SK-N-SH (cell line): Measurements from ENCODE around the gene CRISPLD2. TPM values are rescaled to one million over a fixed set of nuclear protein-coding genes. Genes with fewer than 3 reads are reported as not detected.
A peak's percentile ranks its signal among the peaks of the same experiment; 100 is the strongest.
"Not testable (repeated sequence)": the region's sequence is repeated elsewhere in the genome, so short reads cannot be mapped to it uniquely, and the experiment has no call there.

Experiments used
- CTCF ChIA-PET: fragments of 300-600, 350-600 bp; formaldehyde crosslinking; extraction: SDS; loops from one replicate; lab custom pipeline; 2021; lab: Yijun Ruan, JAX
- POLR2A ChIA-PET: fragments of 350-600 bp; sonication (Branson Sonifier 250); formaldehyde crosslinking; extraction: SDS; loops from one replicate; lab custom pipeline; 2020; ENCODE audit warnings: antibody characterized with exemption, inconsistent platforms; lab: Yijun Ruan, JAX
- DNase-seq: peaks from one replicate; pipeline ENCODE4 v3.0.0; 2012
- H2AFZ ChIP-seq: fragments of 200-600 bp; sonication (generic); 2 replicates; pipeline ENCODE4 v1.8.1; 2016; ENCODE audit warnings: antibody characterized with exemption, mild to moderate bottlenecking, low read depth
- H3F3A ChIP-seq: fragments of 200-600 bp; sonication (generic); replicated peaks from 2 replicates; pipeline ENCODE3; 2016; ENCODE audit warnings: antibody characterized with exemption, mild to moderate bottlenecking; ENCODE audit not compliant: insufficient read depth
- H3K27ac ChIP-seq, 2 experiments: fragments of 200-500 bp in 1 of 2; fragments of 200-600 bp in 1 of 2; sonication (Bioruptor generic) in 1 of 2; sonication (generic), shearing (Covaris generic) in 1 of 2; 2 replicates each; pipeline versions ENCODE4 v1.5.1 to v1.6.1; 2014 to 2016; ENCODE audit warnings: low read depth in 2 of 2, inconsistent platforms in 1 of 2, low read length in 1 of 2, mild to moderate bottlenecking in 1 of 2, mixed read lengths in 1 of 2
- H3K27me3 ChIP-seq: fragments of 200-600 bp; sonication (generic), shearing (Covaris generic); 2 replicates; pipeline ENCODE4 v1.6.1; 2016; ENCODE audit warnings: mixed run types; ENCODE audit not compliant: insufficient read depth
- H3K36me3 ChIP-seq, 2 experiments: fragments of 200-500 bp in 1 of 2; fragments of 200-600 bp in 1 of 2; sonication (Bioruptor generic) in 1 of 2; sonication (generic) in 1 of 2; replicated peaks in 1 of 2; 2 replicates each; pipeline versions ENCODE3 to v1.5.1; 2014 to 2016; ENCODE audit warnings: low read length in 1 of 2, mild to moderate bottlenecking in 1 of 2; ENCODE audit not compliant: insufficient read depth in 2 of 2, control insufficient read depth in 1 of 2
- H3K4me1 ChIP-seq, 2 experiments: fragments of 200-500 bp in 1 of 2; fragments of 200-600 bp in 1 of 2; sonication (Bioruptor generic) in 1 of 2; sonication (generic), shearing (Covaris generic) in 1 of 2; 2 replicates each; pipeline versions ENCODE4 v1.5.1 to v1.6.1; 2014 to 2016; ENCODE audit warnings: low read depth in 1 of 2, low read length in 1 of 2, mixed run types in 1 of 2; ENCODE audit not compliant: insufficient read depth in 2 of 2, control insufficient read depth in 1 of 2
- H3K4me2 ChIP-seq: fragments of 200-600 bp; sonication (generic), shearing (Covaris generic); 2 replicates; pipeline ENCODE4 v1.6.1; 2017; ENCODE audit warnings: mixed run types
- H3K4me3 ChIP-seq, 2 experiments: fragments of 200-500 bp in 1 of 2; fragments of 200-600 bp in 1 of 2; sonication (Bioruptor generic) in 1 of 2; sonication (generic), shearing (Covaris generic) in 1 of 2; 2 replicates each; pipeline versions ENCODE4 v1.5.1 to v1.8.1; 2014 to 2016; ENCODE audit warnings: low read depth in 2 of 2, inconsistent platforms in 1 of 2, low read length in 1 of 2, mild to moderate bottlenecking in 1 of 2, mixed read lengths in 1 of 2, moderate library complexity in 1 of 2
- H3K79me2 ChIP-seq: fragments of 200-600 bp; sonication (generic); 2 replicates; pipeline ENCODE4 v1.8.1; 2017; ENCODE audit warnings: mild to moderate bottlenecking; ENCODE audit not compliant: insufficient read depth
- H3K9ac ChIP-seq: fragments of 200-600 bp; sonication (generic); 2 replicates; pipeline ENCODE4 v1.6.1; 2017; ENCODE audit warnings: mixed run types
- H3K9me2 ChIP-seq: fragments of 200-600 bp; sonication (generic); 2 replicates; pipeline ENCODE4 v1.6.1; 2017; ENCODE audit warnings: mixed run types
- H3K9me3 ChIP-seq: fragments of 200-600 bp; sonication (generic); 2 replicates; pipeline ENCODE4 v1.6.1; 2017; ENCODE audit warnings: mixed run types, mild to moderate bottlenecking, moderate library complexity
- H4K20me1 ChIP-seq: fragments of 200-600 bp; sonication (generic); 2 replicates; pipeline ENCODE4 v1.6.1; 2017; ENCODE audit warnings: mild to moderate bottlenecking, mixed run types; ENCODE audit not compliant: insufficient read depth
- CTCF ChIP-seq: fragments of 200-600 bp; sonication (generic); IDR thresholded peaks from 2 replicates; pipeline ENCODE4 v1.6.1; 2017; ENCODE audit warnings: antibody characterized with exemption, mild to moderate bottlenecking, moderate library complexity
- ELF1 ChIP-seq: IDR thresholded peaks from 2 replicates; pipeline ENCODE4 v1.4.0; 2012
- EZH2phosphoT487 ChIP-seq: fragments of 200-600 bp; sonication (generic); IDR thresholded peaks from 2 replicates; pipeline ENCODE4 v1.6.1; 2017; ENCODE audit warnings: low read depth, mixed run types, mild to moderate bottlenecking, antibody characterized with exemption, moderate library complexity, borderline replicate concordance
- MAX ChIP-seq: IDR thresholded peaks from 2 replicates; pipeline ENCODE4 v1.4.0; 2012; ENCODE audit warnings: low read depth
- MXI1 ChIP-seq: IDR thresholded peaks from 2 replicates; pipeline ENCODE4 v1.6.1; 2012; ENCODE audit warnings: mild to moderate bottlenecking, low read depth, low read length, improper control_type of control experiment
- RCOR1 ChIP-seq: fragments of 150-350 bp; IDR thresholded peaks from 2 replicates; pipeline ENCODE4 v1.6.1; 2017; ENCODE audit warnings: antibody characterized with exemption, low read length
- REST ChIP-seq: IDR thresholded peaks from 2 replicates; pipeline ENCODE4 v1.6.1; 2012; ENCODE audit warnings: mild to moderate bottlenecking, low read depth, low read length, moderate library complexity
- RFX5 ChIP-seq: IDR thresholded peaks from 2 replicates; pipeline ENCODE4 v1.6.1; 2012; ENCODE audit warnings: mild to moderate bottlenecking, improper control_type of control experiment, low read length
- RXRA ChIP-seq: IDR thresholded peaks from 2 replicates; pipeline ENCODE4 v1.4.0; 2012; ENCODE audit warnings: low read depth, mild to moderate bottlenecking, borderline replicate concordance
- USF2 ChIP-seq: fragments of 150-350 bp; IDR thresholded peaks from 2 replicates; pipeline ENCODE4 v1.6.1; 2017; ENCODE audit warnings: antibody characterized with exemption, low read length, low read depth, borderline replicate concordance
- ZBTB33 ChIP-seq: IDR thresholded peaks from 2 replicates; pipeline ENCODE4 v1.4.0; 2012; ENCODE audit warnings: low read depth, borderline replicate concordance
- WGBS: methylation state at CpG from one replicate; pipeline ENCODE4 v1.1.6; 2017; ENCODE audit warnings: low lambda C conversion rate; 5-methylcytosine and 5-hydroxymethylcytosine counted together
- polyA plus RNA-seq, 3 experiments: library from polyadenylated mRNA; depleted of rRNA; stranded (reverse); fragments of >200 nt; gene quantifications; 2 replicates each; pipeline ENCODE4 v1.2.3, GENCODE V29; 2012
- TF ChIP-seq, protein P1 (sequence below): fragments of 150-350 bp; IDR thresholded peaks from 2 replicates; pipeline ENCODE4 v1.6.1; 2016; ENCODE audit warnings: mild to moderate bottlenecking, low read depth, low read length

Gene CRISPLD2
- polyA plus RNA-seq, 1 of the 3 experiments (the other 2 are of a cell fraction) = 6.3 TPM

DNA sequence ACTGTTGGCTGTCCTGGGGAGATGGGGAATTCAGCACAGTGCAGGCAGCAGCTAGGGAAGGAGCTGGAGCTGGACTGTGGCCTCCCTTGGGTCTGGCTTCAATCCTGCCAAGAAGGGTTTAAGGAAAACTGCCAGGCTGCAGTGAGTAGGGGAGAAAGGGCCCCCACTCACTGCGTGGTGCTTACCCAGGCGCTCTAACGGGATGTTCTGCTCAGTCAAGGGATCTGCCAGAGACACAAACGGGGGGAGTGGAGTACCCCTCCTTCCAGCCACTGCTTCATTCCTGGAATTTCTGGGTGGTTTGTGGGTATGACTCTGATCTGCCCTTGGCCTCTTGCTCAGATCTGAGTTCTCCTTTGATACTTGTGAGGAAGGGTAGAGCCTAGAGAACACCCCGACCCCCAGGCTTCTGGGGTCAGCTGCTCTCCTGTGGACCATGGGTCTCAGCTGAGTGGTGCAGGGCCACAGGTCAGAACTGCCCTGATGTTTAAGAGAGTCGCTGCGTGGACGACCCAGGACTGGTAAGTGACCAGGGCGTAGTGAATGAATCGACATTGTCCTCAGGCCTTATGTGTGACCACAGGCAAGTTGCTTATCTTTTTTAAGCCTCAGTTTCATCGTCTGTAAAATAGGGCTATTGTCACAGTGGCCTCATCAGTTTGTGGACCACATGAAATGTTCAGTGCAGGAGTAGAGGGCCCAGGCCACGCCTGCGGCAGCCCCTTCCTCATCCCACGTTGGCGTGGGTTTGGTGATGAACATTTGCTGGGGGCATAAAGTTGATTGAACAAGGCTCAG lies 9.6 kb downstream of the CRISPLD2 start (continued):
- TF ChIP-seq ZBTB33 = no peak
- no peak for TF ChIP-seq RCOR1
- TF ChIP-seq MXI1 = no peak
- peak; percentile 60; the same call in 1 of the 2 replicates for TF ChIP-seq RXRA
- no peak for TF ChIP-seq USF2
- TF ChIP-seq, protein P1, sequence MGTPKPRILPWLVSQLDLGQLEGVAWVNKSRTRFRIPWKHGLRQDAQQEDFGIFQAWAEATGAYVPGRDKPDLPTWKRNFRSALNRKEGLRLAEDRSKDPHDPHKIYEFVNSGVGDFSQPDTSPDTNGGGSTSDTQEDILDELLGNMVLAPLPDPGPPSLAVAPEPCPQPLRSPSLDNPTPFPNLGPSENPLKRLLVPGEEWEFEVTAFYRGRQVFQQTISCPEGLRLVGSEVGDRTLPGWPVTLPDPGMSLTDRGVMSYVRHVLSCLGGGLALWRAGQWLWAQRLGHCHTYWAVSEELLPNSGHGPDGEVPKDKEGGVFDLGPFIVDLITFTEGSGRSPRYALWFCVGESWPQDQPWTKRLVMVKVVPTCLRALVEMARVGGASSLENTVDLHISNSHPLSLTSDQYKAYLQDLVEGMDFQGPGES = no peak
- TF ChIP-seq CTCF = no peak

- Histone ChIP-seq H3K36me3 (no peaks in the 10 kb centered on the region), H3K27ac (no peak overlapping the region), H3K4me3 (no peak overlapping the region), H2AFZ (no peak overlapping the region), H4K20me1 (no peaks in the 10 kb centered on the region), H3K79me2 (no peaks in the 10 kb centered on the region), H3F3A (peaks cover 17% of the 10 kb centered on the region), H3K9me3 (no peaks in the 10 kb centered on the region), H3K27me3 (no peaks in the 10 kb centered on the region), H3K9me2 (no peaks in the 10 kb centered on the region), H3K4me2 (no peak overlapping the region), H3K9ac (no peak overlapping the region), H3K4me1 (peaks cover 18 to 42% of the 10 kb centered on the region in 2 experiments; a peak in 2 of 4 replicates)
- 89% methylated on average over 13 of the region's 13 CpGs for WGBS
- TF ChIP-seq MAX (no peak), RFX5 (no peak), EZH2phosphoT487 (no peak), ELF1 (no peak), REST (no peak)
- ChIA-PET POLR2A (no interaction called here), CTCF (interaction anchor here (1.0 to 1.6 kb wide), 4 partner anchors 16 to 158 kb away, joined by 3 to 5 read pairs (median 3); no protein-coding TSS in a partner anchor)
- no peak for DNase-seq
These were observed 11.1 kb downstream of the CRISPLD2 start for GRCh38 chr16:84830765-84831384.

DNA sequence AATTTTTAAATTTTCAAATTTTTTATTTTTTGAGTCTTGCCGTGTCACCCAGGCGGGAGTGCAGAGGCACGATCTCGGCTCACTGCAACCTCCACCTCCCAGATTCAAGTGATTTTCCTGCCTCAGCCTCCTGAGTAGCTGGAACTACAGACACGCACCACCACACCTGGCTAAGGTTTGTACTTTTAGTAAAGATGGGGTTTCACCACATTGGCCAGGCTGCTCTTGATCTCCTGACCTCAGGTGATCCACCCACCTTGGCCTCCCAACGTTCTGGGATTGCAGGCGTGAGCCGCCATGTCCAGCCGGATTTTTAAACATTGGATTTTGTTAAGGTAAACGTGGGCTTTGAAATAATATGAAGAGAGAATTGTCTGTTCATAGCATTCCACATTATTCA lies 11.9 kb downstream of the CRISPLD2 start:
- H3K27ac ChIP-seq = not testable (repeated sequence)
- WGBS = 93% methylated on average over 10 of the region's 10 CpGs

More for the DNA sequence above, 11.9 kb downstream of the CRISPLD2 start:
- POLR2A ChIA-PET, H3K9me2 ChIP-seq, H3K36me3 ChIP-seq, DNase-seq, H3K79me2 ChIP-seq, H3K9me3 ChIP-seq, H4K20me1 ChIP-seq, H3K4me3 ChIP-seq, H3K4me2 ChIP-seq, H3K27me3 ChIP-seq, H3K9ac ChIP-seq, H2AFZ ChIP-seq: not testable (repeated sequence)
- H3K4me1 ChIP-seq = peaks cover 13 to 34% of the 10 kb centered on the region in 2 experiments; a peak in 2 of 4 replicates
- CTCF ChIA-PET = interaction anchor here (1.0 to 1.6 kb wide), 4 partner anchors 17 to 159 kb away, joined by 3 to 5 read pairs (median 3); no protein-coding TSS in a partner anchor
- H3F3A ChIP-seq = peaks cover 10% of the 10 kb centered on the region
